ENCODE results near the gene ANTXR2. TPM values are rescaled to one million over a fixed set of nuclear protein-coding genes. Genes with fewer than 3 reads are reported as not detected.

Gene ANTXR2
- total and polyA plus RNA-seq, 9 of the 15 experiments (the other 6 are each of a cell fraction or from before 2014, with no cell fraction given): 10.1 to 83.8 (median 60.3) TPM

DNA sequence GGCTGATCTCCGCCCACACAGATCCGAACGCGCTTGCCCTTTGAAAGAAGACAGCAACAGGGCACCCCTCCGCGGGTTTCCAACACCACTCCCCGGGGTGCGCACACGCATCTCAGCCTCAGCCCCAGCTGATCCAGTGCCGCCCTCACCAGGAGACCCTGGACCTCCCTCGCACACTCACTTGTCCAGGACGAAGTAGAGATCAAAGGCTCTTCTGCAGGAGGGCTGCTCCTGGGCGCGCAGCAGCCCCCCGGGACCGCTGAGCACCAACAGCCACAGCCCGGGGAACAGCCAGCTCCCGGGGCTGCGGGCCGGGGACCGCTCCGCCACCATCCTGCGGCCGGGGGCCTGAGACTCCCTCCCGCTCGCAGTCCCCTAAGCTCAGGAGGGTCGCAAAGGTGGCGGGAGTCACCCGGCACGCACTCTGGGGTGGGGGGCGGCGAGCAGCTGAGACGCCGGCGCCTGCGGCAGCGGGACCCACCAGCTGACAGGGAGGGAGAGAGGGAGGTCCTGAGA lies 743 bp downstream of the ANTXR2 start (continued):
- TF ChIP-seq CXXC5 (CRISPR knock-in tag; IDR thresholded peaks at IDR 0.05) (no peak), FIP1L1 (IDR thresholded peaks at IDR 0.05; ENCODE audit: low read depth, low read length, poor library complexity, severe bottlenecking) (no peak), EP300 (IDR thresholded peaks at IDR 0.05; ENCODE audit: low read length) (no peak), NFE2L1 (tag; IDR thresholded peaks at IDR 0.05; ENCODE audit: borderline replicate concordance, low read depth) (no peak), CBX8 (IDR thresholded peaks at IDR 0.05; ENCODE audit: borderline replicate concordance, extremely low read depth, low read depth, low read length, poor library complexity, severe bottlenecking) (no peak), SMAD4 (CRISPR knock-in tag; conservative IDR thresholded peaks at IDR 0.05) (no peak; the same call in 1 of the 2 replicates), FOXK1 (CRISPR knock-in tag; IDR thresholded peaks at IDR 0.05; ENCODE audit: borderline replicate concordance) (0 out of 2 replicates have a peak, but pooled peaks have one; percentile 9), POLR3G (IDR thresholded peaks at IDR 0.05; ENCODE audit: extremely low read depth, insufficient read length, insufficient replicate concordance) (no peak), ZNF124 (CRISPR knock-in tag; IDR thresholded peaks at IDR 0.05) (no peak), ZNF143 (CRISPR knock-in tag; IDR thresholded peaks at IDR 0.05) (no peak; the same call in 1 of the 2 replicates), POLR2AphosphoS5 (IDR thresholded peaks at IDR 0.05; ENCODE audit: control insufficient read depth, insufficient read depth, low read depth, low read length) (no peak), HLTF (IDR thresholded peaks at IDR 0.05) (no peak), CBFA2T2 (conservative IDR thresholded peaks at IDR 0.05) (no peak), NELFE (IDR thresholded peaks at IDR 0.05; ENCODE audit: insufficient read depth, insufficient read length) (no peak), MAZ (CRISPR knock-in tag; conservative IDR thresholded peaks at IDR 0.05 in 1 of 2, IDR thresholded peaks at IDR 0.05 in 1 of 2) (0 out of 4 replicates have a peak, but pooled peaks of 1 of the 2 experiments have one; percentile 30), MYNN (IDR thresholded peaks at IDR 0.05) (no peak), MYNN (CRISPR knock-in tag; IDR thresholded peaks at IDR 0.05) (no peak)
- TF ChIP-seq, protein P1, sequence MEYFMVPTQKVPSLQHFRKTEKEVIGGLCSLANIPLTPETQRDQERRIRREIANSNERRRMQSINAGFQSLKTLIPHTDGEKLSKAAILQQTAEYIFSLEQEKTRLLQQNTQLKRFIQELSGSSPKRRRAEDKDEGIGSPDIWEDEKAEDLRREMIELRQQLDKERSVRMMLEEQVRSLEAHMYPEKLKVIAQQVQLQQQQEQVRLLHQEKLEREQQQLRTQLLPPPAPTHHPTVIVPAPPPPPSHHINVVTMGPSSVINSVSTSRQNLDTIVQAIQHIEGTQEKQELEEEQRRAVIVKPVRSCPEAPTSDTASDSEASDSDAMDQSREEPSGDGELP (CRISPR knock-in tag; IDR thresholded peaks at IDR 0.05; ENCODE audit: borderline replicate concordance): peak; percentile 87
- TF ChIP-seq, protein P2, sequence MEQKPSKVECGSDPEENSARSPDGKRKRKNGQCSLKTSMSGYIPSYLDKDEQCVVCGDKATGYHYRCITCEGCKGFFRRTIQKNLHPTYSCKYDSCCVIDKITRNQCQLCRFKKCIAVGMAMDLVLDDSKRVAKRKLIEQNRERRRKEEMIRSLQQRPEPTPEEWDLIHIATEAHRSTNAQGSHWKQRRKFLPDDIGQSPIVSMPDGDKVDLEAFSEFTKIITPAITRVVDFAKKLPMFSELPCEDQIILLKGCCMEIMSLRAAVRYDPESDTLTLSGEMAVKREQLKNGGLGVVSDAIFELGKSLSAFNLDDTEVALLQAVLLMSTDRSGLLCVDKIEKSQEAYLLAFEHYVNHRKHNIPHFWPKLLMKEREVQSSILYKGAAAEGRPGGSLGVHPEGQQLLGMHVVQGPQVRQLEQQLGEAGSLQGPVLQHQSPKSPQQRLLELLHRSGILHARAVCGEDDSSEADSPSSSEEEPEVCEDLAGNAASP (IDR thresholded peaks at IDR 0.05): no peak
- TF ChIP-seq, protein P3, sequence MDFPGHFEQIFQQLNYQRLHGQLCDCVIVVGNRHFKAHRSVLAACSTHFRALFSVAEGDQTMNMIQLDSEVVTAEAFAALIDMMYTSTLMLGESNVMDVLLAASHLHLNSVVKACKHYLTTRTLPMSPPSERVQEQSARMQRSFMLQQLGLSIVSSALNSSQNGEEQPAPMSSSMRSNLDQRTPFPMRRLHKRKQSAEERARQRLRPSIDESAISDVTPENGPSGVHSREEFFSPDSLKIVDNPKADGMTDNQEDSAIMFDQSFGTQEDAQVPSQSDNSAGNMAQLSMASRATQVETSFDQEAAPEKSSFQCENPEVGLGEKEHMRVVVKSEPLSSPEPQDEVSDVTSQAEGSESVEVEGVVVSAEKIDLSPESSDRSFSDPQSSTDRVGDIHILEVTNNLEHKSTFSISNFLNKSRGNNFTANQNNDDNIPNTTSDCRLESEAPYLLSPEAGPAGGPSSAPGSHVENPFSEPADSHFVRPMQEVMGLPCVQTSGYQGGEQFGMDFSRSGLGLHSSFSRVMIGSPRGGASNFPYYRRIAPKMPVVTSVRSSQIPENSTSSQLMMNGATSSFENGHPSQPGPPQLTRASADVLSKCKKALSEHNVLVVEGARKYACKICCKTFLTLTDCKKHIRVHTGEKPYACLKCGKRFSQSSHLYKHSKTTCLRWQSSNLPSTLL (IDR thresholded peaks at IDR 0.05): no peak
- TF ChIP-seq, protein P4, sequence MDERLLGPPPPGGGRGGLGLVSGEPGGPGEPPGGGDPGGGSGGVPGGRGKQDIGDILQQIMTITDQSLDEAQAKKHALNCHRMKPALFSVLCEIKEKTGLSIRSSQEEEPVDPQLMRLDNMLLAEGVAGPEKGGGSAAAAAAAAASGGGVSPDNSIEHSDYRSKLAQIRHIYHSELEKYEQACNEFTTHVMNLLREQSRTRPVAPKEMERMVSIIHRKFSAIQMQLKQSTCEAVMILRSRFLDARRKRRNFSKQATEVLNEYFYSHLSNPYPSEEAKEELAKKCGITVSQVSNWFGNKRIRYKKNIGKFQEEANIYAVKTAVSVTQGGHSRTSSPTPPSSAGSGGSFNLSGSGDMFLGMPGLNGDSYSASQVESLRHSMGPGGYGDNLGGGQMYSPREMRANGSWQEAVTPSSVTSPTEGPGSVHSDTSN (CRISPR knock-in tag; IDR thresholded peaks at IDR 0.05; ENCODE audit: low read depth): no peak
- TF ChIP-seq, protein P4 (tag; conservative IDR thresholded peaks at IDR 0.05; ENCODE audit: low read depth): no peak

All from K562 (cell line).